ENCODE measurements around the gene POU2AF3. TPM values are rescaled to one million over a fixed set of nuclear protein-coding genes. Genes with fewer than 3 reads are reported as not detected.

The POU2AF3 gene
- total RNA-seq, 2 donors from 2014 or later, result 2.0 to 2.8 TPM

GRCh38 chr11:111320728-111321568, 22.6 kb downstream of the POU2AF3 start:
- no peak for DNase-seq (ENCODE audit: low spot score)
- intact Hi-C loops (cut with DNase I), result no loop called here

DNA sequence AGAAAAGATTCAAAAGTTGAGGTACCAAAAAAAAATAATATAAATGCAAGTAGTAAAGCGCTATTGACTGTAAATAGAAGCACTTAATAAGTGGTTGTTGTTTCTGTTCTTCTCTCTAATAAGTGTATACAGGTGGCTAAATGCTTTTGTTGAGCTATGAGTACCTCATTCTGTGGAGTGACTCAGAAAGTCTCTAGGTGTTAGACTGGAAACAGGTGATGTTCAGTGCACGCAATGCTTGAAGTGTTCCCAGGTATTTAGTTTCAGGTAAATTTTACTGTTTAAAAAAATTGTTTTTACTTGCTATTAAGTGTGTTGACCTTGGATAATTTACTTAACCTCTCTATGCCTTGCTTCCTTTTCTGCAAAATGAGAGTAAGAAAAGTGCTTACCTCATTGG, 24.2 kb downstream of the POU2AF3 start:
- intact Hi-C loops (cut with DNase I), result no loop called here
- no peak for DNase-seq (ENCODE audit: low spot score)

GRCh38 chr11:111324277-111324720, 26.0 kb downstream of the POU2AF3 start:
- no peak for DNase-seq (ENCODE audit: low spot score)
- intact Hi-C loops (cut with DNase I), result no loop called here

GRCh38 chr11:111325259-111325658, 26.9 kb downstream of the POU2AF3 start:
- intact Hi-C loops (cut with DNase I), result no loop called here
- no peak for DNase-seq (ENCODE audit: low spot score)

GRCh38 chr11:111326824-111327223, 28.5 kb downstream of the POU2AF3 start:
- no peak for DNase-seq (ENCODE audit: low spot score)
- intact Hi-C loops (cut with DNase I), result no loop called here

GRCh38 chr11:111327908-111328624, 29.7 kb downstream of the POU2AF3 start:
- DNase-seq (ENCODE audit: low spot score), result no peak
- intact Hi-C loops (cut with DNase I), result no loop called here

DNA sequence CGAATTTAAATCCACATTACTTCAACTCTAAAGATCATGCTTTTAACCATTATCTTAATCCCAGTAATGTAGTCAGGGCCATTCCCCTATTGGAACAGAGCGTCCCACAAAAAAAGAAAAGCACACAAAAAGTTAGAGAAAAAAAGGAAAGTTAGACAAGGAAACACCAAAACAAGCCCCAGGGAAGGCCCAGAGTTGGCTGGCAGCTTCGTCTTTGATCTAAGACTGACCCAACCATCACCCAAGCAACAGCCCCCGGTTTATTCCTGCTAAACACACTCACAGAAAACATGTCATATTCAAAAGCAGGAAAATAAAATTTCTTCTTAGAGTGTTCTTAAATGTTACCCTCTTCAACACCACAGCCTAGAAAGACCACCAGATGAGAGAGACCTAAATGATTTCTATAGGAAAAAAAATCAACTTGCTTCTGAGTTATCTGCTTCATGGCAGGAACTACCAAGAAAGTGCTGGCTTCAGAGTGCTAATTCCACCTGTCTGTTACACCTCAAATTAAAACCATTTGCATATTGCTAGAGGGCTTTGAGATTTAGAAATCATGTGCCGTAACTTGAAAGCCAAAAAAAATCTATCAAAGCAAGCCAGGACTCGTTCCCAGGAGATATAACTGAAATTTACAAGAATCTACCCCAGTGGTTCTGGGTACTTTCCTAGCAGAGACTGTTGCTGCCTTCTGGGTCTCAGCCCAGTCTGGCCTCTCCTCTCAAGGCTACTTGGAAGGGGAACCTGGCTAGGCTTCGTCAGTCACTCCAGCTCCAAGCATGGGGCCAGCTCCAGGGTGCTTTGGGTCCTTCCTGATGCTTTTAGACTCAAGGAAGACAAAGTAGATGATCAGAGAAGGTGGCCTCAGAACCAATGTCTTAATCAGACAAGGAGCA, 31.2 kb downstream of the POU2AF3 start:
- DNase-seq (ENCODE audit: low spot score), result peak; percentile 88
- intact Hi-C loops (cut with DNase I), result no loop called here

GRCh38 chr11:111330234-111330893, 32.0 kb downstream of the POU2AF3 start:
- DNase-seq (ENCODE audit: low spot score), result no peak
- intact Hi-C loops (cut with DNase I), result no loop called here

- intact Hi-C loops (cut with DNase I), result no loop called here
- no peak for DNase-seq (ENCODE audit: low spot score)
Measured at GRCh38 chr11:111331711-111332479, 33.5 kb downstream of the POU2AF3 start.

DNA sequence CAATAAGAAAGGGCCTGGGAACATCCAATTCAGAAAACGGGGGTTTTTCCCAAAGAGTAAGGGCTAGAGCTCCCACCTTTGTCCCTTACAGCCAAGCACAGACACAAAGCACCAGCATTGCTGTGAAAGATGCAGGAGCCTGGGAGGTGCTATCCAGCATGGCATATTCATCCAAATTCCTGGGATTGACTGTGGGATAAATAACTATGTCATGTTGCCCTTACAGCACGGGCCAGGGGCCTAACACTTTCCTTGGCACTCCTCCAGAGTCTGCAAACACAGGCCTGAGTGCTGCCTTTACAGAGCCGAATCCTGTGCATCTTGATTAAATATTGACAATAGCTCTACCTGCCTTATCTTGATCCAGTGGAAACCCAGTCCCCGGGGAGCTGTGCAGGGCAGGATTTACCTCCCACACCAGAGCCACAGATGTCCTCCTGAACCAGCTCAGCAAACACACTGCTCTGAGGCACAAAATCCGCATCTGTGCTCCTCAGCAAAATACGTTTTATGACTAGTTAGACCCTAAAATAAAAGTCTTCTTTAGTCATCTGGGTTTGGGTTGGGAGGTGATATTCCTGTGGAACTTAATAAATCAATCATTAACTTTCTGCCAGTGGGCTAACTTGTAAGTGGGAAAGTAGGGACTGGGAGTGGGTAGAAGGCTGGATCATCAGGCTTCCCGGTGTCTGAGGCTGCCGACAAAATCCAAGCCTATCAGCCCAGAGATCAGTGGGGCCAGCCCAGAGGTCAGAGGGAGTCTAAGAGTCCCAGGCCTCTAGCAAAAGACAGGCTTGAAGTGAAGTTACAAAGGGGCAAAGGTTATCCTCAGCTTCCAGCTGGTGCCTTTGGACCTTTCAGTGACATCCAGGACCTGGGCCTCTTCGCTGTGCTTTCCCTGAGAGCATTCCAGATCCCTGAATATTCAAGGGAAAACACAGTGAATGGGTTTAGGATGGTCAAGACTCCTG, 36.5 kb downstream of the POU2AF3 start:
- no peak for DNase-seq (ENCODE audit: low spot score)
- intact Hi-C loops (cut with DNase I), result no loop called here

DNA sequence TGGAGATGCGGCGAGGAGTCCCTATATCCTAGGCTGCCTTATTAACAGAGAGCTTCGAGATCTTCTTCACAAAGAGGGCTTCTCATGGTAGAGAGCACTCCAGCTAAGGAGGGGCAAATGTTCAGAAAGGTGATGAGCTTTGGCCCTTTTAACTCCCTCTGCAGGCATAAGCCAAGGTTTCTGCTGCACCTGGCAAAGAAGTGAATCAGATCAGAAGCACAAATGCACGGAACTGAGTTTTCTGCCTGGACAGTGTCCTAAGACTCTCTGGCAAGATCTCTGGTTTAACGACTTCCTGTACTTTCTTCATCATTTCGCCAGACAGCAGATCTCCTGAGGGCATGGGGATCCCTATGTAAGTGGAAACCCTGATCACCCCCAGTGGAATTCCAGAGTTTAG, 37.2 kb downstream of the POU2AF3 start:
- intact Hi-C loops (cut with DNase I), result no loop called here
- DNase-seq (ENCODE audit: low spot score), result no peak

- DNase-seq (ENCODE audit: low spot score), result no peak
- intact Hi-C loops (cut with DNase I), result no loop called here
Measured at GRCh38 chr11:111336062-111336461, 37.7 kb downstream of the POU2AF3 start.

DNA sequence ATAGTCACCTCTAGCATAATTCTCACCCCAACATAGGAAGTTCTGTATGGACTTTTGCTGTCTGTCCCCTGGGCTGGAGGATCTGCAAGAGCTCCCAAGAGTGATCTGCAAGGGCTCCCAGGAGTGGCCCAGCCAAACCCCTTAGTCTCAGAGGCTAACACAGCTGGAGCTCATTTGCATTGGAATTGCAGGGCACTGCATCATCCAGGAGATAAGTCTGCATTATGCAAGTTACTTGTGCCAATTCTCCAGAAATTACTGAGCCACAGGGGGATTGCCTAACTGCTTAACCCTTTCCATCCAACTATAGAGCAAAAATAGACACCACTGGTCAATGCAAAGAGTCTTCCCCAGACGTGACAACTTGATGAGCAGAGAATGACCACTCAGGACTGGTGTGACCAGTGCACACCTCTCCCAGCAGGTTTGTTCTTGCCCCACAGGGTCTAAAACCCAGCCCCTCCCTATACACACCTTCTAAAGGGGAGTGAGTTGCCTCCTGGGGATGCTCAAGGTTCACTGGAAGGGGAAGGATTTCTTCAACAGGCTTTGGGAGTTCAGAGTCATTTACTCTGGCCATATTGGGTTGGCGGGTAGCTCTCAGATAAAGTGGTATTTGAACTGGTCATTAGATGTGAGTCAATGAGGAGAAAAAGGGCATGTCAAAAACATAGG, 38.4 kb downstream of the POU2AF3 start:
- no peak for DNase-seq (ENCODE audit: low spot score)

GRCh38 chr11:111339758-111340388, 41.5 kb downstream of the POU2AF3 start:
- no peak for DNase-seq (ENCODE audit: low spot score)
- intact Hi-C loops (cut with DNase I), result no loop called here

More for the DNA sequence above, 38.4 kb downstream of the POU2AF3 start:
- intact Hi-C loops (cut with DNase I), result no loop called here

GRCh38 chr11:111342329-111342728, 44.0 kb downstream of the POU2AF3 start:
- DNase-seq (ENCODE audit: low spot score), result no peak
- intact Hi-C loops (cut with DNase I), result no loop called here

GRCh38 chr11:111344032-111344431, 45.7 kb downstream of the POU2AF3 start:
- DNase-seq (ENCODE audit: low spot score), result peak; percentile 88
- intact Hi-C loops (cut with DNase I), result no loop called here

All from posterior vena cava (tissue), 2 donors.